ENCODE measurements around the gene TMEM167B. TPM values are rescaled to one million over a fixed set of nuclear protein-coding genes. Genes with fewer than 3 reads are reported as not detected.

TMEM167B gene
- total RNA-seq, 1 donor from 2014 or later: 20.1 TPM

DNA sequence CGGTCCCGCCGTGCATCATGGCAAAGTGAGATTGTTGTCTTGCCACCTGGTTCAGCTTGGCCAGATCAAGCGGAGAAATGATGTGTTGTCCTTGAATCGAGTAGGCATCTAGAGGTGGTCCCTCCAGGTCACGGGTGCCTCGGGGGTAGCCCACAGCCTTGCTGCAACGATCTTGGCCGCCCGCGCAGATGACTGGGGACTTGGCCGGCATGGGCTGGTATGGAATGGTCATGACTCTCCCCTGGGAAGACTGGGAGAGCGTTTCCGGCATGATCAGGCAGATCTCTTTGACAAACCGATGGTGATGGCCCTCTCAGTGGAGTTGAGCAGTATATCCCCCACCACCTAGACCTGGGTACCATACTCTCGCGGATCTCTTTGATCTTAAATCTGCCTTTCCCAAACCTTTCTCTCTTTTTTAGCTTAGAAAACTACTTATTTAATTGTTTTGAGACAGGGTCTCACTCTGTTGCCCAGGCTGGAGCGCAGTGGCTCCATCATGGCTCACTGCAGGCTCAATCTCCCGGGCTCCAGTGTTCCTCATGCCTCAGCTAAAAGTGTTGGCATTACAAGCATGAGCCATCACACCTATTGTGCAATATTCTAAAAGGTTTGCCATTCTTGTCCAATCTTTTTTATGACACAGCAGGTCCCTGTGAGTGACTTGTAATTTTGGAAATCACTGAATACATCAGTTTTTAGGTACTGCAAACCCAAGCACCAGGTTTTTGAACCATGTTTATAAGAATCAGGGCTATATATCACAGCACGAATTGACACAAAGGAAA, 14.0 kb downstream of the TMEM167B start:
- no peak for DNase-seq (ENCODE audit: low read depth)
- H3K27me3 ChIP-seq (ENCODE audit: control insufficient read depth, insufficient read depth, low read length): no peaks in the 10 kb centered on the region
- H3K4me3 ChIP-seq (ENCODE audit: low read depth, low read length): no peak overlapping the region
- TF ChIP-seq, protein P1, sequence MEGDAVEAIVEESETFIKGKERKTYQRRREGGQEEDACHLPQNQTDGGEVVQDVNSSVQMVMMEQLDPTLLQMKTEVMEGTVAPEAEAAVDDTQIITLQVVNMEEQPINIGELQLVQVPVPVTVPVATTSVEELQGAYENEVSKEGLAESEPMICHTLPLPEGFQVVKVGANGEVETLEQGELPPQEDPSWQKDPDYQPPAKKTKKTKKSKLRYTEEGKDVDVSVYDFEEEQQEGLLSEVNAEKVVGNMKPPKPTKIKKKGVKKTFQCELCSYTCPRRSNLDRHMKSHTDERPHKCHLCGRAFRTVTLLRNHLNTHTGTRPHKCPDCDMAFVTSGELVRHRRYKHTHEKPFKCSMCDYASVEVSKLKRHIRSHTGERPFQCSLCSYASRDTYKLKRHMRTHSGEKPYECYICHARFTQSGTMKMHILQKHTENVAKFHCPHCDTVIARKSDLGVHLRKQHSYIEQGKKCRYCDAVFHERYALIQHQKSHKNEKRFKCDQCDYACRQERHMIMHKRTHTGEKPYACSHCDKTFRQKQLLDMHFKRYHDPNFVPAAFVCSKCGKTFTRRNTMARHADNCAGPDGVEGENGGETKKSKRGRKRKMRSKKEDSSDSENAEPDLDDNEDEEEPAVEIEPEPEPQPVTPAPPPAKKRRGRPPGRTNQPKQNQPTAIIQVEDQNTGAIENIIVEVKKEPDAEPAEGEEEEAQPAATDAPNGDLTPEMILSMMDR (IDR thresholded peaks at IDR 0.05; ENCODE audit: insufficient read depth, low read length, poor library complexity, severe bottlenecking): no peak
- H3K36me3 ChIP-seq (ENCODE audit: control insufficient read depth, insufficient read depth, low read length): no peaks in the 10 kb centered on the region

DNA sequence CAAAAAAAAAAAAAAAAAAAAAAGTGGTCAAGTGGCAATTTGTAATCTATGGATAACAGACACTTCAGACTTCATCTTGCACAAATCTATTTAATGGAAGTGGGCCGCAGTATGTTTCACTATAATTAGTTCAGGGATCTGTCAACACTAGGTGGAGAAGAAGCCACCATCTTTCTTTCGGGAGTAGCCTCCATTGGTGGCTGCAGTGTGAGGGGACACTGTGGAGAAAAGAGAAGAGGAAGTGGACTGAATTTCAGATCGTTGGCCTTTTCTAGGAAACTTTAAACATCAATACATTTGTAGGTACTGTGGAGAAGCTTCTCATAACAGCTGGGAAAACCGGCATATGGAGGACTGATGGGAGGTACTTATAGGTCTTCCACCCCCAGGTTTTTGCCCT, 15.3 kb downstream of the TMEM167B start:
- DNase-seq (ENCODE audit: low read depth): no peak
- Histone ChIP-seq H3K36me3 (ENCODE audit: control insufficient read depth, insufficient read depth, low read length) (no peaks in the 10 kb centered on the region), H3K4me3 (ENCODE audit: low read depth, low read length) (no peak overlapping the region), H3K27me3 (ENCODE audit: control insufficient read depth, insufficient read depth, low read length) (peaks cover 2% of the 10 kb centered on the region)
- TF ChIP-seq, protein P1 (IDR thresholded peaks at IDR 0.05; ENCODE audit: insufficient read depth, low read length, poor library complexity, severe bottlenecking): no peak

DNA sequence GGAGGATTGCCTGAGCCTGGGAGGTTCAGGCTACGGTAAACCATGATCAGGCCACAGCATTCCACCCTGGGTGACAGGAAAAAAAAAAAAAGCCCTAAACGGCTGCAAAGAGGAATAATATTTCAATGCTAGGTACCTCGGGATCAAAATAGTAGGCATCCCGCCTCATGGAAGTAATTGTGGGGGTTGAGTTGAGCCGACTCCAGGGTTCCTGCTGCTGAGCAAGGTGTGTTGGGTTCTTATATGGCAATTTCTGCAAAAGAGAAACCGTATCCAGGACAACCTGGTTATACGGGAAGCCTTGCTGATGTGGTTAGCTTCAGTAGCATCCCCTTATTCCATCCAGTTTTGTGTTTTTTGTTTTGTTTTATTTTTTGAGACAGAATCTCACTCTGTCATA, 17.2 kb downstream of the TMEM167B start:
- peaks cover 4% of the 10 kb centered on the region for H3K27me3 ChIP-seq (ENCODE audit: control insufficient read depth, insufficient read depth, low read length)
- H3K4me3 ChIP-seq (ENCODE audit: low read depth, low read length): no peak overlapping the region
- DNase-seq (ENCODE audit: low read depth): no peak
- TF ChIP-seq, protein P1 (IDR thresholded peaks at IDR 0.05; ENCODE audit: insufficient read depth, low read length, poor library complexity, severe bottlenecking): no peak
- no peaks in the 10 kb centered on the region for H3K36me3 ChIP-seq (ENCODE audit: control insufficient read depth, insufficient read depth, low read length)

DNA sequence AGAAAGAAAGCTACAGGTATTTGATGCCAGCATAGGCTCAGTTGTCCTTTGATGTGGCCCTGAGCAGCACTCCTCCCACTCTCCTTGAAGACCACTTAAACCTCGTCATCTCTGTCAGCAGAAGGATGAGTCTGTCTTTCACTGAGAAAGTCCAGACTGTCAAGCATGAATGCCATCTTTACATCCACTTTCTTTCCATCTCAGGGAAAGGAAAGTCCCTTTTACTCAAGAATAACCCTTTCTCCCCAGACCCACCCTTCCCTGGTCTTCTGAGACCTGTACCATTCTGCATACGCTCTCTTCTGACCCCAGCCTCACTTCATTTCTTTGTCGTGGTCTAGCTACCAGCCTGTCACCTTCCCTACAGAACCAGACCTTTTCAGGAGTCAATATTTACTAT, 19.3 kb downstream of the TMEM167B start:
- TF ChIP-seq, protein P1 (IDR thresholded peaks at IDR 0.05; ENCODE audit: insufficient read depth, low read length, poor library complexity, severe bottlenecking): no peak
- Histone ChIP-seq H3K36me3 (ENCODE audit: control insufficient read depth, insufficient read depth, low read length) (no peaks in the 10 kb centered on the region), H3K4me3 (ENCODE audit: low read depth, low read length) (no peak overlapping the region), H3K27me3 (ENCODE audit: control insufficient read depth, insufficient read depth, low read length) (peaks cover 22% of the 10 kb centered on the region)
- no peak for DNase-seq (ENCODE audit: low read depth)

DNA sequence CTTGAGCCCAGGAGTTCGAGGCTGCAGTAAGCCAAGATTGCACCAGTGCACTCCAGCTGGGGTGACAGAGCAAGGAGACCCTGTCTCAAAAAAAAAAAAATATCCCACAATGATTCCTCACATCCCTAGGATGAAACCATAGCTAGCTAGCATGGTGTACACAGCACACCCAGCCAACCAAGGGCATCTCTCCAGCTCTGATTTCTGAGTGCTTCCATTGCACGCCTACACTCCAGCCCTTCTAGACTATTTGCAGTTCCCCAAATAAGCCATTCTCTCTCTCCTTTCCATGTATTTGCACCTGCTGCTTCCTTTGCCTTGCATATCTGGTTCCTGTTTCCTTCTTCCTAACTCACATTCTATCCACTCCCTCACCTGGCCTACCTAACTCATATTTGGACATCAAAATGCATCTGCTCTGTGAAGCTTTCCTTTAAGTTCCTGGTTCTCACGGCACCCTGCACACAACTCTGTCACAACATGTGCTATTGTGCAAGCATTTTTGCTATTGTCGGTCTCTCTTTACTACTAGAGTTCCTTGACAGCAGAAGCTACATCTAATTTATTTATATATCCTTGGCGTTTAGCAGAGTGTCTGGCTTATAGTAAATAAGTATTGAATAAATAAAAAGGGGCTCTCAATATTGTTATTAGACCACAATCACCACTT, 21.0 kb downstream of the TMEM167B start:
- Histone ChIP-seq H3K4me3 (ENCODE audit: low read depth, low read length) (no peak overlapping the region), H3K27me3 (ENCODE audit: control insufficient read depth, insufficient read depth, low read length) (peaks cover 22% of the 10 kb centered on the region), H3K36me3 (ENCODE audit: control insufficient read depth, insufficient read depth, low read length) (no peaks in the 10 kb centered on the region)
- TF ChIP-seq, protein P1 (IDR thresholded peaks at IDR 0.05; ENCODE audit: insufficient read depth, low read length, poor library complexity, severe bottlenecking): no peak
- DNase-seq (ENCODE audit: low read depth): no peak
